ENCODE results near the gene MYOM3. TPM values are rescaled to one million over a fixed set of nuclear protein-coding genes. Genes with fewer than 3 reads are reported as not detected.

Gene MYOM3
- total RNA-seq, 4 donors from 2014 or later: 0.17 to 0.94 (median 0.44) TPM; not detected in 1

- no peak for TF ChIP-seq CTCF (IDR thresholded peaks at IDR 0.05; ENCODE audit: low read depth)
Measured at GRCh38 chr1:24154215-24154614, 42.3 kb upstream of the MYOM3 start.

- TF ChIP-seq CTCF (IDR thresholded peaks at IDR 0.05; ENCODE audit: low read depth): no peak
Measured at GRCh38 chr1:24152631-24153494, 40.9 kb upstream of the MYOM3 start.

DNA sequence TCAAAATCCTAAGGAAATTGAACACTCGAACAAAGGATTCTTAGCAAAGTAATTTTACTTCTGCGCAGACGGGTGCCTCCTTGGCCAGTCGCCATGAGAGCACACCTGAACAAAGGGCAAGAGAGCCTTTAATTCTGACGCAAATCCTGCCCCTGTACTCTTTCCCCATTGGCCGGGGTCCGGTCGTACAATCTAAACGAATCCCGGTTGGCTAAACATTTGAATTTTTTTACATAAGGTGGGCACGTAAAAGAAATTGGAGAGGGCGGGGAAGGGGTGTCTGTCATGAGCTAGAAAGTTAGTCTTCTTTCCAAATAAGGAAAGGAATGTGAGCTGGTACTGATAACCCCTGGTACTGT is 39.2 kb upstream of the MYOM3 start:
- no peak for TF ChIP-seq CTCF (IDR thresholded peaks at IDR 0.05; ENCODE audit: low read depth)

DNA sequence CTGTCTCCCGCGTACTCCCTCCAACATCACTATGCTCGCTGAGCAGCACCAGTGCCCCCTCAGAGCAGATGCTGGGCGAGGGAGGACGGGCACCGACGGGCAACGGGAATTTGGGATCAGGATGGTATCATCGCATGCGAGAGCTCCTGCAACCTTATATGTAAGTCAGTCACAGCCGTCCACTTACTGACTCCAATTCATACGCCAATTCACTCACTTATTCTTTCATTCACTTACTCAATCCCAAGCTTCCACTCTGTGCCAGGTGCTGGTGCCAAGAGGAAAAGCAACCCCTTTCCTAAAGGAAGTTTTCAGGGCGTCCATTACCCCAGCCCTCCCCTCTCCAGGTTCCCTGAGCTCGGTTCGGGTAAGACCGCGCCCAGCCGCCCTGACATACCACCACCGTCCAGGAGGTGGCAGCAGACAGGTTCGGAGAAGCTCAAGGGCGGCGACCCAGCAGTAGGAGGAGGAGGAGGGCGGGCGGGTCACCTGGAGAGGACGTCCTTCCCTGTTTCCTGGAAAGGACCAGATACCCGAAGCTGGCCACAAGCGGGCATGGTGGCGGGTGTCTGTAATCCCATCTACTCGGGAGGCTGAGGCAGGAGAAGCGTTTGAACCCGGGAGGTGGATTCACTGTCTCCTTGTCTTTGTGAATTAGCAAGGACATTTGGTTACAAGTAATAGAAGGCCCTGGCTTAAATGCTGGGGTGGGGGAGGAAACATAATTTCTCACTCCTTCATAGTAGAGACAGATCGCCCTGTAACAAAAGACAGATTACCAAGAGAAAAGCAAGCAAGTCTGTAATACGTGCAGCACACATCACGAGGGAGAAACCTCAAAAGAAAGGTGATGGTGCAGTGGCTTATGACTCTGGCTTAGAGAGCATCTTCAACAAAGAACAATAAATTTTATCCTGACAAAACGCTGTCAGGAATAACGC is 38.6 kb upstream of the MYOM3 start:
- no peak for TF ChIP-seq CTCF (IDR thresholded peaks at IDR 0.05; ENCODE audit: low read depth)

DNA sequence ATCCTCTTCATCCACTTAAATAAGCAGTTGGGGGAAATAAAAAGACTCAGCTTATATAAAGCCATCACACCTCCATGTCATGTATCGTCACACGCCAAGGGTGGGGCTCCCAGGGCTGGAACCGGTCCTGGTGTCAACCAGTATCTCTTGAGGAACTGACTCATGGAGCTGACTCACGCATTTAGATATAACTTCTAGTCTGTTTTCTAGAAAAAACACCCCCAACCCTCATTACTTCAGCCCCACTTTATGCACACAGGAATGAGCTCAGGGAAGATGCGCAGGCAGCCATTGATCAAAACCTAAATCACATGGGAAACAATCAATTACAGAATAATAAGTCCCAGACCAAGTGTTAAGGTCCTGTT is 37.9 kb upstream of the MYOM3 start:
- TF ChIP-seq CTCF (IDR thresholded peaks at IDR 0.05; ENCODE audit: low read depth): no peak

DNA sequence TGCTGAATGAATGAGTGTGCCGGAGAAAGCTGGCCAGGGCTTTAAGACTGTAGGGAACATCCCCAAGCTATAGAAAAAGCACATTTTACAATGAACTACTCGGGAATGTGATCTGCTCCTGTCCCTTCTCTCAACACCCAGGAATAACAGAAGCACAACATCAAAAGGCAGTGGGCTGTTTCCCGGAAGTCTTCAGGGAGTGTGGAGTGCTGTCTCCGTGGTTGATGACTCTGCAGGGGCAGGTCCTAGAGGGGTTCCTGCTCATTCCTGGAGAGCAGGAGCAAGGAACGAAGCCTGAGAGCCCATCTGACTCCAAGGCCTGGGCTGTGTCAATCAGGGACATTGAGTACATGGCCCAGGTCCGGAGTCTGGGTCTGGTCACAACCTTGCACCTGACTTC is 35.9 kb upstream of the MYOM3 start:
- TF ChIP-seq CTCF (IDR thresholded peaks at IDR 0.05; ENCODE audit: low read depth): no peak

GRCh38 chr1:24147194-24147593 is 35.3 kb upstream of the MYOM3 start:
- TF ChIP-seq CTCF (IDR thresholded peaks at IDR 0.05; ENCODE audit: low read depth): no peak

All from subcutaneous adipose tissue (tissue), 4 donors.